ENCODE data around the gene ADORA1. TPM values are rescaled to one million over a fixed set of nuclear protein-coding genes. Genes with fewer than 3 reads are reported as not detected.

Gene ADORA1
- polyA plus RNA-seq, 4 donors = 0.38 to 1.4 (median 0.54) TPM; not detected in 1

GRCh38 chr1:203152158-203153034 lies 24.9 kb downstream of the ADORA1 start:
- H3K27ac ChIP-seq (ENCODE audit: low read depth in 1 of 3, low read length in 2 of 3) = no peak overlapping the region
- DNase-seq (no peak), FAIRE-seq (no peak)
- peaks cover 0 to 19% (median 0%) of the 10 kb centered on the region in 3 donors for H3K4me1 ChIP-seq (ENCODE audit: control insufficient read depth in 3 of 3, insufficient read depth in 2 of 3, low read depth in 1 of 3, low read length in 2 of 3)
- H3K4me3 ChIP-seq (ENCODE audit: low read depth in 1 of 3, low read length in 3 of 3) = no peak overlapping the region
- no peaks in the 10 kb centered on the region for H3K9me3 ChIP-seq (ENCODE audit: control insufficient read depth in 2 of 2, insufficient read depth in 1 of 2, low read depth in 1 of 2, low read length in 1 of 2)
- no peaks in the 10 kb centered on the region for H3K27me3 ChIP-seq (ENCODE audit: control insufficient read depth in 3 of 3, insufficient read depth in 3 of 3, low read length in 3 of 3)
- WGBS, 3 donors = 61 to 82% (median 72%) methylated on average over 9 to 10 of the region's 10 CpGs
- H3K36me3 ChIP-seq (ENCODE audit: control insufficient read depth in 3 of 3, insufficient read depth in 2 of 3, low read depth in 1 of 3, low read length in 3 of 3) = no peaks in the 10 kb centered on the region

DNA sequence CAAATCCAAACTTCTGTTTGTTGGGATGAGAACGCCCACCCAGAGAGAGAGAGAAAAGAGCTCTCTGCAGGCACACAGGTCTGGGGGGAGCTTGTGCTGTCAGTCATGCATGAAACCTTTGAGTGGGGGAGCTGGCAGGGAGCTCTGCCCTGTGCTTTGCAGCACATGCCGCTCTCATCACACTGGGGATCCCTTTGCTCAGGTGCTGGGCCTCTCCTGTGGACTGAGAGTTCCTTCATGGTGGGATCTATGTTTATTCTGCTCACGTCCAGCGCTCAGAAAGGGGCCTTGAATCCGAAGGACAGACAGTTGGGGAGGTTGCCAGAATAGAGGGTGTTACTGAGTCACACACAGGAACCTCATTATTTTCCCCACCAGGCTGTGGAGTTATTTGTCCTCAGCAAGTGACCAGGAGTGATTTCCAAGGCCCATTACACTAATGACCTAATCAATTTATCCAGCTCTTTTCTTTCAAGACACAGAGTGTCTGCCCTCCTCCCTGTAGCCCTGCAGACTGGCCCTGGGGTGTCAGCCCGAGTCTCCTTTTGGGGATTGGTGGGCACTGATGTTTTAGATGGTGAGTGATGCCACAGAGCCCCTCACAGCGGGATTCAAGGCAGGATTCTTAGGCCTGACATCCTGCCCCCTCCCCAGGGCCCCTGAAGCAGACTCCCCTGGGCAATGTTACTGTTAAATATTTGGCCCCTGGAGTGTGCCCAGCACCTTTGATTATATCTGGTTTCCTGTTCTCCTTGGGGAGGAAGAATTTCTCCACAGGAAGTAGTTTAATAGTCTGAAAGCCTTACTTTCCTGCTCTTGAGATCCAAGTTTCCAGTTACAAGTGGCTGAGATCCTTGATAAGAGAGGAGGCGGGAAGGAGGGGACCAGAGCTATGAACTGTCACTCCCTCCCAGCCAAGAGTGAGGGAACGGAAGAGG lies 25.8 kb downstream of the ADORA1 start:
- DNase-seq (no peak), FAIRE-seq (no peak)
- H3K27me3 ChIP-seq (ENCODE audit: control insufficient read depth in 3 of 3, insufficient read depth in 3 of 3, low read length in 3 of 3) = no peaks in the 10 kb centered on the region
- H3K36me3 ChIP-seq (ENCODE audit: control insufficient read depth in 3 of 3, insufficient read depth in 2 of 3, low read depth in 1 of 3, low read length in 3 of 3) = no peaks in the 10 kb centered on the region
- peak overlapping the region in 1 of 3 donors; percentile 76 for H3K27ac ChIP-seq (ENCODE audit: low read depth in 1 of 3, low read length in 2 of 3)
- 78 to 82% (median 78%) methylated on average over 9 of the region's 9 CpGs for WGBS, 3 donors
- H3K4me1 ChIP-seq (ENCODE audit: control insufficient read depth in 3 of 3, insufficient read depth in 2 of 3, low read depth in 1 of 3, low read length in 2 of 3) = peaks cover 0 to 19% (median 0%) of the 10 kb centered on the region in 3 donors
- no peak overlapping the region for H3K4me3 ChIP-seq (ENCODE audit: low read depth in 1 of 3, low read length in 3 of 3)
- peaks cover 0 to under 1% of the 10 kb centered on the region in 2 donors for H3K9me3 ChIP-seq (ENCODE audit: control insufficient read depth in 2 of 2, insufficient read depth in 1 of 2, low read depth in 1 of 2, low read length in 1 of 2)

DNA sequence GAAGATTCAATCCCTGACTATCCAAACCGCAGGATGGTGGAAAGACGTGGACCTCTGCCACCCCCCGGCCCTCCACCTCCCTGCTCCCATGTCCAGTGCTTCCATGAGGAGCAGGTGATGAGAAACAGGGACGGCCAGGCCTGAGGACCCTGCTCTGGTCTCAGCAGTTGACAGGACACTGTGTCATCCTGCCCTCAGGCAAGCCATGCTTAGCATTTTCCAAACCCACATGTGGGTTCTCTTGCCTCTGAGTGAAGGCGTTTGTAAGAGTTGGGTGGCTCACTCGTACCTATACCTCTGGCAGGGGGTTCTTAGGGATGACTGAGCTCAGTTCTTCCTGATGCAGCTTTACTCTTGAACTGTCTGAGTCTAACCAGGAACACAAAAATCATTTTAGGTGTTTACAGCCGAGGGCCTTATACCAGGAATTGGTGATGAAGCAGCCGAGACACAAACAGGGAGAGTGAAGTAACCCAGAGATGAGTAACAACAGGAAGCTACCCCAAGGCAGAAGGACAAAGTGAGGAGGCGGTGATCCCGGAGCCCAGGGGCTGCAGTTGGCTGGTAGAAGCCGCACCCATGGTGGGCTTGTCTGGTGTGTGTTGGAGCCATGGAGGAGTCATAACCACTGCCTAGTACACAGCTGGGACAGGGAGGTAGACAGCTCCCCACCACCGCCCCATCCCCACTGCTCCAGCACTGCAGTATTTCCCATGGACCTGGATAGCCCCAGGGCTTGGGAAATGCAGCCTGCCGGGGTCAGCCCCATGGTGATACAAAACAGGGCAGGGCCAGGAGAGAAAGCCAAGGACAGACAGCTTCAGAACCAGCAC lies 26.7 kb downstream of the ADORA1 start:
- Histone ChIP-seq H3K4me3 (ENCODE audit: low read depth in 1 of 3, low read length in 3 of 3) (no peak overlapping the region), H3K27ac (ENCODE audit: low read depth in 1 of 3, low read length in 2 of 3) (peak overlapping the region in 1 of 3 donors; percentile 76), H3K4me1 (ENCODE audit: control insufficient read depth in 3 of 3, insufficient read depth in 2 of 3, low read depth in 1 of 3, low read length in 2 of 3) (peaks cover 0 to 19% (median 0%) of the 10 kb centered on the region in 3 donors), H3K9me3 (ENCODE audit: control insufficient read depth in 2 of 2, insufficient read depth in 1 of 2, low read depth in 1 of 2, low read length in 1 of 2) (peaks cover 0 to 2% of the 10 kb centered on the region in 2 donors), H3K27me3 (ENCODE audit: control insufficient read depth in 3 of 3, insufficient read depth in 3 of 3, low read length in 3 of 3) (no peaks in the 10 kb centered on the region), H3K36me3 (ENCODE audit: control insufficient read depth in 3 of 3, insufficient read depth in 2 of 3, low read depth in 1 of 3, low read length in 3 of 3) (no peaks in the 10 kb centered on the region)
- FAIRE-seq (no peak), DNase-seq (no peak)
- 76 to 81% (median 78%) methylated on average over 13 of the region's 13 CpGs for WGBS, 3 donors

DNA sequence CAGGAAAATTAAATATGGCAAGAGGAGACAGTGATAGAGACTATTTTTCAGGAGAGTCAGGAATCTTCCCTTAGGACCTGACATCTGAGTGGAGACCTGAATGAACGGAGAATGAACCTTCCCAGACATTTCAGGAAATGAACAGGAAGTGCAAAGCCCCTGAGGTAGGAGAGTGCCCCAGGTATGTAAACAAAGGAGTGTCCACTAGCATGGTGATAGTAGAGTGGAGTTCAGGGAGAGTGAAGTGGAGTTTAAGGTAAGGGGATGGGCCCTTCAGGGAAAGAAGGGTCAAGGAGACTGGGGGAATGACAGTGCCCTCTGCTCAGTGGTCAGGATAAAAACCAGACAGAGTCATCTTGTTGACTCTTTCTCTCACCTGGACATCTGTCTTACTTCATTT lies 28.8 kb downstream of the ADORA1 start:
- H3K4me3 ChIP-seq (ENCODE audit: low read depth in 1 of 3, low read length in 3 of 3) = no peak overlapping the region
- H3K9me3 ChIP-seq (ENCODE audit: control insufficient read depth in 2 of 2, insufficient read depth in 1 of 2, low read depth in 1 of 2, low read length in 1 of 2) = peaks cover 0 to 2% of the 10 kb centered on the region in 2 donors
- H3K27ac ChIP-seq (ENCODE audit: low read depth in 1 of 3, low read length in 2 of 3) = no peak overlapping the region
- H3K4me1 ChIP-seq (ENCODE audit: control insufficient read depth in 3 of 3, insufficient read depth in 2 of 3, low read depth in 1 of 3, low read length in 2 of 3) = peaks cover 0 to 16% (median 0%) of the 10 kb centered on the region in 3 donors
- peak in 1 of 2 donors; percentile 5 for DNase-seq
- H3K36me3 ChIP-seq (ENCODE audit: control insufficient read depth in 3 of 3, insufficient read depth in 2 of 3, low read depth in 1 of 3, low read length in 3 of 3) = no peaks in the 10 kb centered on the region
- H3K27me3 ChIP-seq (ENCODE audit: control insufficient read depth in 3 of 3, insufficient read depth in 3 of 3, low read length in 3 of 3) = no peaks in the 10 kb centered on the region
- 33 to 48% (median 36%) methylated on average over 1 of the region's 1 CpG for WGBS, 3 donors
- no peak for FAIRE-seq

DNA sequence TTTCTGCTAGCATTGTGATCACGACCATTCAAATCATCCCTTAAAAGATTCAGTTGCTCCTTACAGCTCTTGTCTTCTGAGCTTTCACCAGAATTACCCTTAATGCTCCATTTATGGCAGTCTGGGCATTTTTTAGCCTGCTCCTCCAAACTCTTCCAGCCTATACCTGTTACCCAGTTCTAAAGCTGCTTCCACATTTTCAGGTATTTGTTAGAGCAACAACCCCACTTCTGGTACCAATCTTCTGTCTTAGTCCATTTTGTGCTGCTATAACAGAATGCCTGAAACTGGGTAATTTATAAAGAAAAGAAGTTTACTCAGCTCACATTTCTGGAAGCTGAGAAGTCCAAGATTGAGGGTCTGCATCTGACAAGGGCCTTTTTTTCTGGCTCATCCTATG lies 30.9 kb downstream of the ADORA1 start:
- Histone ChIP-seq H3K4me3 (ENCODE audit: low read depth in 1 of 3, low read length in 3 of 3) (no peak overlapping the region), H3K27ac (ENCODE audit: low read depth in 1 of 3, low read length in 2 of 3) (no peak overlapping the region), H3K9me3 (ENCODE audit: control insufficient read depth in 2 of 2, insufficient read depth in 1 of 2, low read depth in 1 of 2, low read length in 1 of 2) (peaks cover 0 to 2% of the 10 kb centered on the region in 2 donors), H3K27me3 (ENCODE audit: control insufficient read depth in 3 of 3, insufficient read depth in 3 of 3, low read length in 3 of 3) (no peaks in the 10 kb centered on the region), H3K36me3 (ENCODE audit: control insufficient read depth in 3 of 3, insufficient read depth in 2 of 3, low read depth in 1 of 3, low read length in 3 of 3) (no peaks in the 10 kb centered on the region), H3K4me1 (ENCODE audit: control insufficient read depth in 3 of 3, insufficient read depth in 2 of 3, low read depth in 1 of 3, low read length in 2 of 3) (peaks cover 0 to 6% (median 0%) of the 10 kb centered on the region in 3 donors)
- DNase-seq (no peak), FAIRE-seq (no peak)
- WGBS, 3 donors = 70 to 79% (median 73%) methylated on average over 1 of the region's 1 CpG

DNA sequence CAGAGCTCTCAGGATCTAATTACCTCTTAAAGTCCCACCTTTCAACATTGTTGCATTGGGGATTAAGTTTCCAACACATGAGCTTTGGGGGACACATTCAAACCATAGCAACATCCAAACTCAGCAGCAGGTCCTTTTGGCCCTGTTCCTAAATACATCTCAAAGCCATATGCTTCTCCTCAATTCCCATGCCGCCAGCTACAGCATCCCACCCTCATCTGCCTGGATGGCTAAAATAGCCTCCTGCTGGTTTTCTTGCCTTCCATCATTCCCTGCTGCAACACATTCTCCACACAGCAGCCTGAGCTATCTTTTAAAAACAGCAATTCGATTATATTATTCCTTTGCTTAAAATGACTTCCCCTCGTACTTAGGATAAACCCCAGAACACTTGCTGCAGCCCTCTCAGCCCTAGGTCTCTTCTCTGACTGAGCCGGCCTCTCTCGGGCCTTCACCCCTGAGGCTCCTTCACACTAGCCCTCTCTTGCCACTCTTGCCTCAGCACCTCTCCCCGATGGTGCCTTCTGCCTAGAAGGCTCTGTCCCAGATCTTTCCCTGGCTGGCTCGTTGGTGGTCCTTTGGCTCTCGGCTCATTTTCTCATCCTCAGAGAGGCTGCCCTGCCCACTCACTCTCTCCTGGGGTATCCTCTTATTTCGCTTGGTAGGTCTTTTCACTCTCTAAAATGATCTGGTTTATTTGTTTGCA lies 31.6 kb downstream of the ADORA1 start:
- WGBS, 3 donors = 82 to 85% (median 83%) methylated on average over 9 of the region's 9 CpGs
- H3K9me3 ChIP-seq (ENCODE audit: control insufficient read depth in 2 of 2, insufficient read depth in 1 of 2, low read depth in 1 of 2, low read length in 1 of 2) = peaks cover 0 to 2% of the 10 kb centered on the region in 2 donors
- FAIRE-seq (no peak), DNase-seq (no peak)
- peaks cover 0 to 6% (median 0%) of the 10 kb centered on the region in 3 donors for H3K4me1 ChIP-seq (ENCODE audit: control insufficient read depth in 3 of 3, insufficient read depth in 2 of 3, low read depth in 1 of 3, low read length in 2 of 3)
- H3K27ac ChIP-seq (ENCODE audit: low read depth in 1 of 3, low read length in 2 of 3) = no peak overlapping the region
- no peak overlapping the region for H3K4me3 ChIP-seq (ENCODE audit: low read depth in 1 of 3, low read length in 3 of 3)
- no peaks in the 10 kb centered on the region for H3K36me3 ChIP-seq (ENCODE audit: control insufficient read depth in 3 of 3, insufficient read depth in 2 of 3, low read depth in 1 of 3, low read length in 3 of 3)
- no peaks in the 10 kb centered on the region for H3K27me3 ChIP-seq (ENCODE audit: control insufficient read depth in 3 of 3, insufficient read depth in 3 of 3, low read length in 3 of 3)

DNA sequence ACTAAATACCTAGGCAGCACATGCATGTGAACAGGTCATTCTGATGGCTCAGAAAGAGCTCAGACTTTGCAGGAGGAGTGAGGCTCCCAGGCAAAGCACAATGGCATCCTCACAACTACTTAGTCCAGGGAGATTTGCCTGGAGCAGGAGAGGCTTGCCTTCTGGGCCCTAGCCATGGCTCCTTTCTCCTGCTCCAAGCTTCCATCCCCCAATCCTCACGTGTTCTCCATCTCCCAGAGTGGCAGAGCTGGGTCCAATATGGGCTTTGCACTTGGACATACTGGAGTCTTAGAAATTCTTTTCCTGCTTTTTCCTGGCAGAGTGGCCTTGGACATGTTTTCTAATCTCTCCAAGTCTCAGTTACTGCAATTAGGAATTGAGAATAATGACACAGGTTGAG lies 32.3 kb downstream of the ADORA1 start:
- no peaks in the 10 kb centered on the region for H3K27me3 ChIP-seq (ENCODE audit: control insufficient read depth in 3 of 3, insufficient read depth in 3 of 3, low read length in 3 of 3)
- FAIRE-seq (no peak), DNase-seq (no peak)
- H3K36me3 ChIP-seq (ENCODE audit: control insufficient read depth in 3 of 3, insufficient read depth in 2 of 3, low read depth in 1 of 3, low read length in 3 of 3) = no peaks in the 10 kb centered on the region
- peaks cover 0 to 6% (median 0%) of the 10 kb centered on the region in 3 donors for H3K4me1 ChIP-seq (ENCODE audit: control insufficient read depth in 3 of 3, insufficient read depth in 2 of 3, low read depth in 1 of 3, low read length in 2 of 3)
- no peak overlapping the region for H3K4me3 ChIP-seq (ENCODE audit: low read depth in 1 of 3, low read length in 3 of 3)
- H3K9me3 ChIP-seq (ENCODE audit: control insufficient read depth in 2 of 2, insufficient read depth in 1 of 2, low read depth in 1 of 2, low read length in 1 of 2) = peaks cover 0 to 2% of the 10 kb centered on the region in 2 donors
- H3K27ac ChIP-seq (ENCODE audit: low read depth in 1 of 3, low read length in 2 of 3) = no peak overlapping the region
- WGBS, 3 donors = 69 to 84% (median 83%) methylated on average over 1 of the region's 1 CpG
